RWPE1 (cell line): Measurements from ENCODE around the gene TMA7.
A peak's percentile ranks its signal among the peaks of the same experiment; 100 is the strongest.

ENCODE experiments used
- CTCF ChIA-PET: fragments of 350-600 bp; sonication (Branson Sonifier 250); formaldehyde crosslinking; extraction: SDS; loops from one replicate; lab custom pipeline; 2021; lab: Yijun Ruan, JAX
- POLR2A ChIA-PET: fragments of 400-600 bp; formaldehyde crosslinking; extraction: SDS; loops from one replicate; lab custom pipeline; 2020; ENCODE audit warnings: antibody characterized with exemption; ENCODE audit not compliant: low non-redundant PET; lab: Yijun Ruan, JAX
- DNase-seq: peaks from one replicate; pipeline ENCODE4 v3.0.0; 2012; ENCODE audit warnings: low spot score
- H3K27ac ChIP-seq: fragments of 450-650 bp; 2 replicates; pipeline ENCODE4 v1.5.1; 2017
- TF ChIP-seq, protein P1 (sequence below): fragments of 450-650 bp; conservative IDR thresholded peaks from 2 replicates; pipeline ENCODE4 v1.5.1; 2017; ENCODE audit warnings: low read depth, mild to moderate bottlenecking

Gene TMA7

GRCh38 chr3:48467473-48468267, 27.6 kb downstream of the TMA7 start:
- H3K27ac ChIP-seq = peak overlapping the region; percentile 100
- no peak for DNase-seq
- TF ChIP-seq, protein P1, sequence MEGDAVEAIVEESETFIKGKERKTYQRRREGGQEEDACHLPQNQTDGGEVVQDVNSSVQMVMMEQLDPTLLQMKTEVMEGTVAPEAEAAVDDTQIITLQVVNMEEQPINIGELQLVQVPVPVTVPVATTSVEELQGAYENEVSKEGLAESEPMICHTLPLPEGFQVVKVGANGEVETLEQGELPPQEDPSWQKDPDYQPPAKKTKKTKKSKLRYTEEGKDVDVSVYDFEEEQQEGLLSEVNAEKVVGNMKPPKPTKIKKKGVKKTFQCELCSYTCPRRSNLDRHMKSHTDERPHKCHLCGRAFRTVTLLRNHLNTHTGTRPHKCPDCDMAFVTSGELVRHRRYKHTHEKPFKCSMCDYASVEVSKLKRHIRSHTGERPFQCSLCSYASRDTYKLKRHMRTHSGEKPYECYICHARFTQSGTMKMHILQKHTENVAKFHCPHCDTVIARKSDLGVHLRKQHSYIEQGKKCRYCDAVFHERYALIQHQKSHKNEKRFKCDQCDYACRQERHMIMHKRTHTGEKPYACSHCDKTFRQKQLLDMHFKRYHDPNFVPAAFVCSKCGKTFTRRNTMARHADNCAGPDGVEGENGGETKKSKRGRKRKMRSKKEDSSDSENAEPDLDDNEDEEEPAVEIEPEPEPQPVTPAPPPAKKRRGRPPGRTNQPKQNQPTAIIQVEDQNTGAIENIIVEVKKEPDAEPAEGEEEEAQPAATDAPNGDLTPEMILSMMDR = no peak
- ChIA-PET CTCF (interaction anchor here (1.0 kb wide), 1 partner anchor 39 kb away, joined by 3 read pairs; no protein-coding TSS in a partner anchor), POLR2A (interaction anchor here (0.6 kb wide), 1 partner anchor 18 kb away, joined by 8 read pairs; no protein-coding TSS in a partner anchor)

DNA sequence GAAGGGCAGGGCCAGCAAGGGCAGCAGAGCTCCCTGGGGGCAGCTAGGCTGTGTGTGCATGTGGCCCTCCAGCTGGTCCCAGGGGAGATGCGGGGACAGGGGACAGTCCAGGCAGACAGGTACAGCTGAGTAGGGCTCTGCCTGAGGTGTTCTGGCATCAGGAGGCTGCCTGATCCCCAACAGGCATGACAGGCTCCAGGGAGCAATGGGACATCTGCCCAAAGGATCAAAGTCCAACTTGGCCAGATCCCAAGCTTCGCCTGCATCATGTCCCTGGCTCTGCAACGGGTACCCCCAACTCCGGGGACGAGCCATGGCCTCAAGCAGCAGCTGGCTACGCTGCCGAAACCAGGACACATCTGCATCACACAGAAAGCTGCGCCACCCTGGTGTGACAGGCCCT, 28.3 kb downstream of the TMA7 start:
- no peak for DNase-seq
- H3K27ac ChIP-seq = peak overlapping the region; percentile 100
- TF ChIP-seq, protein P1 = no peak
- ChIA-PET CTCF (interaction anchor here (1.0 kb wide), 1 partner anchor 39 kb away, joined by 3 read pairs; no protein-coding TSS in a partner anchor), POLR2A (interaction anchor here (0.6 kb wide), 1 partner anchor 19 kb away, joined by 8 read pairs; no protein-coding TSS in a partner anchor)

DNA sequence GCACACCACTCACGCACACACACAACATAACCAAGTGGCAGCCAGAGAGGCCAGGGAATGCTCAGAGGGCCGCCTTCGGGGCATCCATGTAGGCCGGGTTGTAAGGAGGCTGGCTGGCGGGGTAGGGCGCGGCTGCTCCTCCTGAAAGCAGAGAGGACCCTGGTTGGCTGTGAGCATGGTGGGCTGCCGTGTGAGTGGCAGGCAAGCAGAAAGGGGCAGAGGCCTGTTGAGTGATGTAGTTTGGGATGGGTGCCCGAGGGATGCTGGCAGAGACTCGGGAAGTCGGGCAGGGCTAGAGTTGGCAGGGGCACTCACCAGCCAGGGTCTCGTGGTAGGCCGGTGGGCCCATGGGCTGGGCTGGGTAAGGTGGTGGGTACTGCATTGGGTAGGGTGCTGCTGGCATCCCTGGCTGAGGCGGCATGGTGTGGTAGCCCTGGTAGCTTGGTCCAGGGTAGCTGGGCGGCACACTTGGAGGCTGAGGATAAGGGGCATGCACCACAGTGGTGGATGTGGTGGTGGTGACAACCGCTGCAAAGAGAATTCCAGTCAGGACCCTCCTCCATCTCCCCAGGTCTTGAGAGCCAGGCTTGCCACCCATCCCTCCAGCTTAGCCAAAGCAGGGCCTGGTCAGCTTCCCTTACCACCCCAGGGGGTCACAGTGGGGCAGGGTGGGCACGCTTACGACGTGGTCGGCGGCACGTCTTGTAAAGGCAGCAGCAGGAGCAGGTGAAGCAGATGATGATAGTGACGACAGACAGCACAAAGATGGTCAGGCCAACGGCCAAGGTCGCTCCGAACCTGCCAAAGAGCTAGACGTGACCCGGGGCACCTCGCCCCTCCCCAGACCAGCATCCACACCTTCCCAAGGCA, 29.2 kb downstream of the TMA7 start:
- no peak for DNase-seq
- peak overlapping the region; percentile 100 for H3K27ac ChIP-seq
- TF ChIP-seq, protein P1 = no peak
- ChIA-PET POLR2A (interaction anchor here (1.3 kb wide), 1 partner anchor 36 kb away, joined by 4 read pairs; no protein-coding TSS in a partner anchor), CTCF (interaction anchor here (1.0 kb wide), 1 partner anchor 38 kb away, joined by 3 read pairs; no protein-coding TSS in a partner anchor)

DNA sequence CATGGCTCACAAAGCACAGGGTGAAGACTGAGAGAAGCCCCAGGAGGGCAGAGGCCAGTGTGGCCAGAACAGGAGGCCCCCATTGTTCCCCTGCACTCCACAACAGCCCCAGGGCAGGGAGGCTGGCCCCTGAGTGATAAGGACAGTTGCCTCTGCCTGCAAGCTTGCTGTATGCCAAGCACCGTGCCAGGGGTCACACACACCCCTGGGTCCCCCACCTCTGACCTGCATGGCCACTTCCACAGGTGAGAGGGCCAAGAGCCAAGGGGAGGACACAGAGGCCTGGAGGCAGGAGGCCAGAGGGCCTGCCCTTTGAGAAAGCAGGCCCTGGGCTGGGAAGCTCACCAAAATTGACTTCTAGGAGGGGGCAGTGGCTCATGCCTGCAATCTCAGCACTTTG, 30.2 kb downstream of the TMA7 start:
- ChIA-PET CTCF (interaction anchor here (0.6 kb wide), 1 partner anchor 101 kb away, joined by 3 read pairs; no protein-coding TSS in a partner anchor), POLR2A (interaction anchor here (1.1 to 1.3 kb wide), 2 partner anchors 24 to 35 kb away, joined by 3 to 4 read pairs; partner anchors contain the start of gene ATRIP)
- TF ChIP-seq, protein P1 = no peak
- DNase-seq = no peak
- H3K27ac ChIP-seq = peak overlapping the region; percentile 100

- POLR2A ChIA-PET = no interaction called here
- CTCF ChIA-PET = interaction anchor here (1.4 kb wide), 1 partner anchor 37 kb away, joined by 5 read pairs; no protein-coding TSS in a partner anchor
- H3K27ac ChIP-seq = peak overlapping the region; percentile 100
Measured at GRCh38 chr3:48472673-48472922, 32.5 kb downstream of the TMA7 start.

More at GRCh38 chr3:48472673-48472922, 32.5 kb downstream of the TMA7 start:
- TF ChIP-seq, protein P1 = no peak
- no peak for DNase-seq
